ENCODE results near the gene DMGDH.

Gene DMGDH

GRCh38 chr5:78958672-78959445, 110.6 kb downstream of the DMGDH start:
- no peak overlapping the region for H3K27ac ChIP-seq
- TF ChIP-seq CTCF (conservative IDR thresholded peaks at IDR 0.05) (no peak), ZFX (IDR thresholded peaks at IDR 0.05) (no peak)

- TF ChIP-seq ZFX (IDR thresholded peaks at IDR 0.05), result no peak
- TF ChIP-seq CTCF (conservative IDR thresholded peaks at IDR 0.05), result no peak
- H3K27ac ChIP-seq, result no peak overlapping the region
Observed at GRCh38 chr5:78956901-78957300, 112.6 kb downstream of the DMGDH start.

GRCh38 chr5:78953092-78953800, 116.2 kb downstream of the DMGDH start:
- H3K27ac ChIP-seq, result no peak overlapping the region
- no peak for TF ChIP-seq CTCF (conservative IDR thresholded peaks at IDR 0.05)
- TF ChIP-seq ZFX (IDR thresholded peaks at IDR 0.05), result no peak

All from C4-2B (cell line).